ENCODE results near the gene CCNQ. TPM values are rescaled to one million over a fixed set of nuclear protein-coding genes. Genes with fewer than 3 reads are reported as not detected.

The CCNQ gene
- total RNA-seq, 1 donor from 2014 or later, result 15.2 TPM

- Histone ChIP-seq H2AFZ (replicated peaks) (no peak overlapping the region), H3K4me1 (no peaks in the 10 kb centered on the region), H3K4me3 (no peak overlapping the region), H3K27me3 (no peaks in the 10 kb centered on the region), H3K79me2 (ENCODE audit: low read depth) (no peaks in the 10 kb centered on the region), H3K36me3 (no peaks in the 10 kb centered on the region), H3K4me2 (no peak overlapping the region), H3K27ac (no peak overlapping the region), H3K9me3 (ENCODE audit: low read depth) (no peaks in the 10 kb centered on the region), H3K9ac (no peak overlapping the region), H3F3A (ENCODE audit: low read depth) (no peaks in the 10 kb centered on the region), H4K20me1 (ENCODE audit: low read depth) (no peaks in the 10 kb centered on the region)
- Mint-ChIP-seq H3K27me3 (ENCODE audit: insufficient read depth, low read depth) (peaks cover 9% of the 10 kb centered on the region), H3K9me3 (peaks cover 34% of the 10 kb centered on the region), H3K36me3 (peaks cover 13% of the 10 kb centered on the region), H3K4me3 (no peak overlapping the region), H3K4me1 (no peaks in the 10 kb centered on the region), H3K27ac (no peak overlapping the region)
- no peak for DNase-seq (ENCODE audit: low spot score)
- no peak for TF ChIP-seq EZH2 (IDR thresholded peaks at IDR 0.05)
- no peak for TF ChIP-seq EZH2phosphoT487 (IDR thresholded peaks at IDR 0.05)
- TF ChIP-seq, protein P1, sequence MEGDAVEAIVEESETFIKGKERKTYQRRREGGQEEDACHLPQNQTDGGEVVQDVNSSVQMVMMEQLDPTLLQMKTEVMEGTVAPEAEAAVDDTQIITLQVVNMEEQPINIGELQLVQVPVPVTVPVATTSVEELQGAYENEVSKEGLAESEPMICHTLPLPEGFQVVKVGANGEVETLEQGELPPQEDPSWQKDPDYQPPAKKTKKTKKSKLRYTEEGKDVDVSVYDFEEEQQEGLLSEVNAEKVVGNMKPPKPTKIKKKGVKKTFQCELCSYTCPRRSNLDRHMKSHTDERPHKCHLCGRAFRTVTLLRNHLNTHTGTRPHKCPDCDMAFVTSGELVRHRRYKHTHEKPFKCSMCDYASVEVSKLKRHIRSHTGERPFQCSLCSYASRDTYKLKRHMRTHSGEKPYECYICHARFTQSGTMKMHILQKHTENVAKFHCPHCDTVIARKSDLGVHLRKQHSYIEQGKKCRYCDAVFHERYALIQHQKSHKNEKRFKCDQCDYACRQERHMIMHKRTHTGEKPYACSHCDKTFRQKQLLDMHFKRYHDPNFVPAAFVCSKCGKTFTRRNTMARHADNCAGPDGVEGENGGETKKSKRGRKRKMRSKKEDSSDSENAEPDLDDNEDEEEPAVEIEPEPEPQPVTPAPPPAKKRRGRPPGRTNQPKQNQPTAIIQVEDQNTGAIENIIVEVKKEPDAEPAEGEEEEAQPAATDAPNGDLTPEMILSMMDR (IDR thresholded peaks at IDR 0.05), result no peak
These were observed 7.7 kb downstream of the CCNQ start for GRCh38 chrX:153590961-153591956.

DNA sequence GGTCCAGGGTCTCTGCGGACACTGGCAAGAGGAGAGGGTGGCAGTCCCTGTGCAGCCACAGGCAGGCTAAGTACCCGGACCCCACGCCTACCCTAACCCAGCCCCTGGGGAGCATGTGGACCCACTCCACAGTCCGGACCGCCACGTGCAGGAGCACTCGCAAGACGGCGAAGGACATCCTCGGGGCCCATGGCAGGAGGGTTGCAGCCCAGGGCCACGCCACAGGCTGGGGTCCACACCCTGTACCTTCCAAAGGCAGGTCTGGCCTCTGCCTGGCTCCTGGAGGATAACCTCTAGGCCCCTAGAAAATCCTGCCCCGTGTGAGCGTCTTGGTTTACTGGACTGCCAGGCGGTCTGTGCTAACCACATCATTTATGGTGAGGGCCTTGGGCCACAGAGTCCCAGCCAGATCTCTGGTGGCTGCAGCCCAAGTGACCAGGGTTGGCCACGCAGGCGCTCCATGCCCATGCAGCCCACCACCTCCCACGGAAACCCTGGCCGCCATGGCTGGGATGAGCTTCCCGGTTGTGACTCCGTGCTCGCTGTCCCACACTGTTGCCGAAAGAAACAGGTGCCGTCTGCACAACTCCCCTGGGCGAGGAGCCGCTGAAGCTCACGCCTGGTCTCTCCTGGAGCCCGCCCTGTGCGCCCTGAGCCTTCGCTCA, 10.0 kb downstream of the CCNQ start:
- Histone ChIP-seq H3K4me3 (no peak overlapping the region), H3K4me2 (no peak overlapping the region), H3F3A (ENCODE audit: low read depth) (no peaks in the 10 kb centered on the region), H3K27me3 (no peaks in the 10 kb centered on the region), H4K20me1 (ENCODE audit: low read depth) (no peaks in the 10 kb centered on the region), H3K27ac (no peak overlapping the region), H3K79me2 (ENCODE audit: low read depth) (no peaks in the 10 kb centered on the region), H3K4me1 (no peaks in the 10 kb centered on the region), H3K9ac (no peak overlapping the region), H3K36me3 (no peaks in the 10 kb centered on the region), H3K9me3 (ENCODE audit: low read depth) (no peaks in the 10 kb centered on the region), H2AFZ (replicated peaks) (no peak overlapping the region)
- Mint-ChIP-seq H3K27me3 (ENCODE audit: insufficient read depth, low read depth) (peaks cover 5% of the 10 kb centered on the region), H3K9me3 (peaks cover 30% of the 10 kb centered on the region), H3K4me1 (no peaks in the 10 kb centered on the region), H3K36me3 (peaks cover 6% of the 10 kb centered on the region), H3K4me3 (no peak overlapping the region), H3K27ac (no peak overlapping the region)
- no peak for TF ChIP-seq EZH2phosphoT487 (IDR thresholded peaks at IDR 0.05)
- TF ChIP-seq, protein P1 (IDR thresholded peaks at IDR 0.05), result no peak
- TF ChIP-seq EZH2 (IDR thresholded peaks at IDR 0.05), result no peak
- DNase-seq (ENCODE audit: low spot score), result no peak

- Mint-ChIP-seq H3K27ac (no peak overlapping the region), H3K4me1 (peaks cover 2% of the 10 kb centered on the region), H3K4me3 (no peak overlapping the region), H3K36me3 (peaks cover 6% of the 10 kb centered on the region), H3K27me3 (ENCODE audit: insufficient read depth, low read depth) (peaks cover 5% of the 10 kb centered on the region), H3K9me3 (peaks cover 26% of the 10 kb centered on the region)
- Histone ChIP-seq H3K4me3 (no peak overlapping the region), H3K27me3 (no peaks in the 10 kb centered on the region), H3K4me1 (no peaks in the 10 kb centered on the region), H4K20me1 (ENCODE audit: low read depth) (no peaks in the 10 kb centered on the region), H2AFZ (replicated peaks) (no peak overlapping the region), H3K9ac (no peak overlapping the region), H3F3A (ENCODE audit: low read depth) (no peaks in the 10 kb centered on the region), H3K4me2 (no peak overlapping the region), H3K27ac (no peak overlapping the region), H3K79me2 (ENCODE audit: low read depth) (no peaks in the 10 kb centered on the region), H3K36me3 (no peaks in the 10 kb centered on the region), H3K9me3 (ENCODE audit: low read depth) (no peaks in the 10 kb centered on the region)
- TF ChIP-seq, protein P1 (IDR thresholded peaks at IDR 0.05), result no peak
- TF ChIP-seq EZH2phosphoT487 (IDR thresholded peaks at IDR 0.05) (no peak), EZH2 (IDR thresholded peaks at IDR 0.05) (no peak)
- DNase-seq (ENCODE audit: low spot score), result no peak
These were observed 10.7 kb downstream of the CCNQ start for GRCh38 chrX:153588021-153588781.

Data from neural progenitor cell (in vitro differentiated cells).